ENCODE measurements around the gene ZFYVE9. TPM values are rescaled to one million over a fixed set of nuclear protein-coding genes. Genes with fewer than 3 reads are reported as not detected.

ZFYVE9 gene
- total and polyA plus RNA-seq, 2 of the 13 experiments (the other 11 are each of a cell fraction or from before 2014, with no cell fraction given) = 9.2 to 19.8 TPM

GRCh38 chr1:52142220-52143183 lies 613 bp downstream of the ZFYVE9 start (continued):
- TF ChIP-seq ZNF329 (CRISPR knock-in tag; IDR thresholded peaks at IDR 0.05; ENCODE audit: low read depth) (no peak), TRIM24 (CRISPR knock-in tag; IDR thresholded peaks at IDR 0.05) (no peak), ZNF326 (CRISPR knock-in tag; IDR thresholded peaks at IDR 0.05; ENCODE audit: borderline replicate concordance) (no peak), EEA1 (CRISPR knock-in tag; IDR thresholded peaks at IDR 0.05; ENCODE audit: borderline replicate concordance) (no peak), TBL1XR1 (IDR thresholded peaks at IDR 0.05; ENCODE audit: borderline replicate concordance, low read length, partially characterized antibody) (no peak), ZNF75D (CRISPR knock-in tag; IDR thresholded peaks at IDR 0.05; ENCODE audit: borderline replicate concordance) (no peak), ZC3H13 (CRISPR knock-in tag; IDR thresholded peaks at IDR 0.05) (peak; percentile 59; the same call in 1 of the 2 replicates), EZH2 (conservative IDR thresholded peaks at IDR 0.05; ENCODE audit: low read depth, low read length) (no peak), ZNF605 (CRISPR knock-in tag; IDR thresholded peaks at IDR 0.05) (no peak), HMGA1 (CRISPR knock-in tag; conservative IDR thresholded peaks at IDR 0.05) (no peak), MED8 (CRISPR knock-in tag; IDR thresholded peaks at IDR 0.05; ENCODE audit: insufficient replicate concordance) (no peak), BRF2 (CRISPR knock-in tag; IDR thresholded peaks at IDR 0.05) (no peak), ZFP37 (CRISPR knock-in tag; IDR thresholded peaks at IDR 0.05; ENCODE audit: borderline replicate concordance) (no peak), PAWR (CRISPR knock-in tag; IDR thresholded peaks at IDR 0.05; ENCODE audit: borderline replicate concordance) (no peak), TEAD2 (CRISPR knock-in tag; IDR thresholded peaks at IDR 0.05) (no peak), ZNF432 (CRISPR knock-in tag; IDR thresholded peaks at IDR 0.05; ENCODE audit: borderline replicate concordance) (no peak), ZNF382 (CRISPR knock-in tag; IDR thresholded peaks at IDR 0.05; ENCODE audit: borderline replicate concordance) (no peak), SCMH1 (CRISPR knock-in tag; IDR thresholded peaks at IDR 0.05; ENCODE audit: borderline replicate concordance) (no peak), ISX (CRISPR knock-in tag; conservative IDR thresholded peaks at IDR 0.05) (no peak), LBX2 (CRISPR knock-in tag; IDR thresholded peaks at IDR 0.05; ENCODE audit: borderline replicate concordance) (no peak), ZNF362 (CRISPR knock-in tag; IDR thresholded peaks at IDR 0.05; ENCODE audit: borderline replicate concordance) (no peak), CCAR2 (optimal IDR thresholded peaks at IDR 0.05; ENCODE audit: low read depth, low read length) (no peak)
- TF ChIP-seq, protein P1, sequence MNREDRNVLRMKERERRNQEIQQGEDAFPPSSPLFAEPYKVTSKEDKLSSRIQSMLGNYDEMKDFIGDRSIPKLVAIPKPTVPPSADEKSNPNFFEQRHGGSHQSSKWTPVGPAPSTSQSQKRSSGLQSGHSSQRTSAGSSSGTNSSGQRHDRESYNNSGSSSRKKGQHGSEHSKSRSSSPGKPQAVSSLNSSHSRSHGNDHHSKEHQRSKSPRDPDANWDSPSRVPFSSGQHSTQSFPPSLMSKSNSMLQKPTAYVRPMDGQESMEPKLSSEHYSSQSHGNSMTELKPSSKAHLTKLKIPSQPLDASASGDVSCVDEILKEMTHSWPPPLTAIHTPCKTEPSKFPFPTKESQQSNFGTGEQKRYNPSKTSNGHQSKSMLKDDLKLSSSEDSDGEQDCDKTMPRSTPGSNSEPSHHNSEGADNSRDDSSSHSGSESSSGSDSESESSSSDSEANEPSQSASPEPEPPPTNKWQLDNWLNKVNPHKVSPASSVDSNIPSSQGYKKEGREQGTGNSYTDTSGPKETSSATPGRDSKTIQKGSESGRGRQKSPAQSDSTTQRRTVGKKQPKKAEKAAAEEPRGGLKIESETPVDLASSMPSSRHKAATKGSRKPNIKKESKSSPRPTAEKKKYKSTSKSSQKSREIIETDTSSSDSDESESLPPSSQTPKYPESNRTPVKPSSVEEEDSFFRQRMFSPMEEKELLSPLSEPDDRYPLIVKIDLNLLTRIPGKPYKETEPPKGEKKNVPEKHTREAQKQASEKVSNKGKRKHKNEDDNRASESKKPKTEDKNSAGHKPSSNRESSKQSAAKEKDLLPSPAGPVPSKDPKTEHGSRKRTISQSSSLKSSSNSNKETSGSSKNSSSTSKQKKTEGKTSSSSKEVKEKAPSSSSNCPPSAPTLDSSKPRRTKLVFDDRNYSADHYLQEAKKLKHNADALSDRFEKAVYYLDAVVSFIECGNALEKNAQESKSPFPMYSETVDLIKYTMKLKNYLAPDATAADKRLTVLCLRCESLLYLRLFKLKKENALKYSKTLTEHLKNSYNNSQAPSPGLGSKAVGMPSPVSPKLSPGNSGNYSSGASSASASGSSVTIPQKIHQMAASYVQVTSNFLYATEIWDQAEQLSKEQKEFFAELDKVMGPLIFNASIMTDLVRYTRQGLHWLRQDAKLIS (CRISPR knock-in tag; IDR thresholded peaks at IDR 0.05) = no peak

All from HepG2 (cell line).